IMR-90 (cell line): ENCODE results near the gene NPPB. TPM values are rescaled to one million over a fixed set of nuclear protein-coding genes. Genes with fewer than 3 reads are reported as not detected.

Experiments used
- ATAC-seq: fragments of 200-7000 bp; cut with Tn5 transposase; 2 replicates; pipeline ENCODE4 v1.9.1; 2020; ENCODE audit warnings: low read depth, mild to moderate bottlenecking, moderate library complexity
- BruUV-seq: library from RNA; stranded (reverse); fragments of 400-500 nt; replicated peaks from 2 replicates; lab custom pipeline; 2021; lab: Mats Ljungman, UMichigan
- CTCF ChIA-PET: fragments of 300-600 bp; formaldehyde crosslinking; extraction: SDS; loops from one replicate; lab custom pipeline; 2021; ENCODE audit warnings: antibody characterized with exemption; lab: Yijun Ruan, JAX
- POLR2A ChIA-PET: fragments of 300-600 bp; sonication (Branson Sonifier 250); formaldehyde crosslinking; loops from one replicate; lab custom pipeline; 2022; ENCODE audit warnings: antibody characterized with exemption; ENCODE audit not compliant: unreplicated experiment; lab: Charles Lee
- DNase-seq: peaks from one replicate; pipeline ENCODE4 v3.0.0; 2013
- H2AFZ ChIP-seq: replicated peaks from 2 replicates; pipeline ENCODE3; 2013; ENCODE audit warnings: low read length, mild to moderate bottlenecking; ENCODE audit not compliant: poor library complexity
- H2AK5ac ChIP-seq: 2 replicates; pipeline ENCODE4 v1.6.1; 2013; ENCODE audit warnings: low read depth, low read length, inconsistent platforms
- H2AK9ac ChIP-seq: replicated peaks from 2 replicates; pipeline ENCODE3; 2013; ENCODE audit warnings: mild to moderate bottlenecking, low read depth, low read length, moderate library complexity; ENCODE audit not compliant: poor library complexity
- H2BK120ac ChIP-seq: 2 replicates; pipeline ENCODE4 v1.6.1; 2013; ENCODE audit warnings: low read depth, low read length, inconsistent platforms
- H2BK15ac ChIP-seq: 3 replicates; pipeline ENCODE4 v1.6.1; 2013; ENCODE audit warnings: low read depth, low read length, inconsistent platforms
- H2BK20ac ChIP-seq: 2 replicates; pipeline ENCODE4 v1.6.1; 2013; ENCODE audit warnings: low read depth, mild to moderate bottlenecking, inconsistent platforms, low read length, moderate library complexity
- H2BK5ac ChIP-seq: 2 replicates; pipeline ENCODE4 v1.6.1; 2013; ENCODE audit warnings: mild to moderate bottlenecking, low read depth, low read length, inconsistent platforms; ENCODE audit not compliant: poor library complexity, severe bottlenecking
- H3K14ac ChIP-seq: replicated peaks from 2 replicates; pipeline ENCODE4 v1.6.1; 2013; ENCODE audit warnings: low read depth, low read length, inconsistent platforms
- H3K18ac ChIP-seq: 2 replicates; pipeline ENCODE4 v1.6.1; 2013; ENCODE audit warnings: low read depth, low read length, control low read depth
- H3K23ac ChIP-seq: 2 replicates; pipeline ENCODE4 v1.6.1; 2013; ENCODE audit warnings: low read depth, low read length, inconsistent platforms
- H3K27ac ChIP-seq: 2 replicates; pipeline ENCODE4 v1.5.1; 2013; ENCODE audit warnings: mild to moderate bottlenecking, control low read depth, low read length; ENCODE audit not compliant: insufficient read depth
- H3K27me3 ChIP-seq: 2 replicates; pipeline ENCODE4 v1.6.1; 2013; ENCODE audit warnings: low read length; ENCODE audit not compliant: control insufficient read depth, insufficient read depth
- H3K36me3 ChIP-seq: 2 replicates; pipeline ENCODE4 v1.6.1; 2013; ENCODE audit warnings: low read length, mixed read lengths; ENCODE audit not compliant: control insufficient read depth, insufficient read depth
- H3K4ac ChIP-seq: 2 replicates; pipeline ENCODE4 v1.6.1; 2013; ENCODE audit warnings: low read depth, low read length, inconsistent platforms
- H3K4me1 ChIP-seq: 2 replicates; pipeline ENCODE4 v1.6.1; 2013; ENCODE audit warnings: low read length, mixed read lengths; ENCODE audit not compliant: control insufficient read depth, insufficient read depth
- H3K4me2 ChIP-seq: 2 replicates; pipeline ENCODE4 v1.6.1; 2013; ENCODE audit warnings: low read depth, mild to moderate bottlenecking, control low read depth, low read length, moderate library complexity
- H3K4me3 ChIP-seq: 2 replicates; pipeline ENCODE4 v1.5.1; 2013; ENCODE audit warnings: low read depth, mild to moderate bottlenecking, control low read depth, low read length, moderate library complexity; ENCODE audit not compliant: insufficient read depth
- H3K56ac ChIP-seq: 2 replicates; pipeline ENCODE4 v1.6.1; 2013; ENCODE audit warnings: low read length, inconsistent platforms; ENCODE audit not compliant: insufficient read depth; ENCODE audit errors: extremely low read depth
- H3K79me1 ChIP-seq, 2 experiments: 2 replicates each; pipeline ENCODE4 v1.6.1; 2013; ENCODE audit warnings: low read length in 2 of 2, inconsistent platforms in 1 of 2, low read depth in 1 of 2
- H3K9ac ChIP-seq: 2 replicates; pipeline ENCODE4 v1.6.1; 2013; ENCODE audit warnings: low read depth, low read length, control low read depth
- H3K9me1 ChIP-seq: 2 replicates; pipeline ENCODE4 v1.6.1; 2013; ENCODE audit warnings: low read length, inconsistent platforms; ENCODE audit not compliant: insufficient read depth
- H3K9me3 ChIP-seq: 2 replicates; pipeline ENCODE4 v1.6.1; 2013; ENCODE audit warnings: low read length; ENCODE audit not compliant: control insufficient read depth, insufficient read depth
- H4K20me1 ChIP-seq: 2 replicates; pipeline ENCODE4 v1.6.1; 2013; ENCODE audit warnings: low read length, inconsistent platforms; ENCODE audit not compliant: insufficient read depth
- H4K5ac ChIP-seq: 2 replicates; pipeline ENCODE4 v1.6.1; 2013; ENCODE audit warnings: mild to moderate bottlenecking, low read depth, low read length, control low read depth
- H4K8ac ChIP-seq, 2 experiments: 2 replicates each; pipeline ENCODE4 v1.6.1; 2013; ENCODE audit warnings: low read depth in 2 of 2, low read length in 2 of 2, control low read depth in 1 of 2, inconsistent platforms in 1 of 2
- H4K91ac ChIP-seq: 2 replicates; pipeline ENCODE4 v1.6.1; 2013; ENCODE audit warnings: low read depth, low read length, inconsistent platforms; ENCODE audit not compliant: insufficient read depth
- MAFK ChIP-seq: IDR thresholded peaks from 2 replicates; pipeline ENCODE4 v1.6.1; 2012; ENCODE audit warnings: low read depth, low read length, improper control_type of control experiment
- RFX5 ChIP-seq: IDR thresholded peaks from 2 replicates; pipeline ENCODE4 v1.8.0; 2012; ENCODE audit warnings: low read depth, mild to moderate bottlenecking, low read length, moderate library complexity
- WGBS, 2 experiments: methylation state at CpG; one replicate each; pipeline versions ENCODE4 v1.1.5 to v1.1.7; 2013; ENCODE audit warnings: missing lambda C conversion rate in 2 of 2; ENCODE audit not compliant: insufficient read length in 1 of 2; ENCODE audit errors: extremely low coverage in 2 of 2; 5-methylcytosine and 5-hydroxymethylcytosine counted together
- dilution Hi-C: fragments of 300-500 bp; cut with HindIII; formaldehyde crosslinking; loops from one replicate; pipeline ENCODE4 v1.14.3; 2018; ENCODE audit warnings: low sequenced_read_pairs; ENCODE audit not compliant: unreplicated experiment
- in situ Hi-C: fragments of 300-500 bp; cut with MboI; formaldehyde crosslinking; loops from 3 replicates; pipeline ENCODE4 v1.14.3; 2019; ENCODE audit warnings: low sequenced_read_pairs, inconsistent platforms, mixed read lengths
- intact Hi-C: fragments of 100-400 bp; cut with micrococcal nuclease; formaldehyde crosslinking; loops from 2 replicates; pipeline ENCODE4 v1.10.0; 2022
- polyA plus RNA-seq, 3 experiments: library from polyadenylated mRNA; depleted of rRNA; stranded (reverse); fragments of >200 nt; gene quantifications; 2 replicates each; pipeline ENCODE4 v1.2.3, GENCODE V29; 2012; ENCODE audit warnings: low replicate concordance in 1 of 3
- total RNA-seq: library from RNA; depleted of rRNA; stranded (reverse); fragments of >200 nt; gene quantifications from 2 replicates; pipeline ENCODE4 v1.2.3, GENCODE V29; 2012
- TF ChIP-seq, protein P1 (sequence below): fragments of 150-350 bp; IDR thresholded peaks from 2 replicates; pipeline ENCODE4 v1.6.1; 2016; ENCODE audit warnings: low read depth, mild to moderate bottlenecking, low read length, moderate library complexity, borderline replicate concordance

NPPB gene
- total and polyA plus RNA-seq, 2 of the 4 experiments (the other 2 are of a cell fraction): not detected

DNA sequence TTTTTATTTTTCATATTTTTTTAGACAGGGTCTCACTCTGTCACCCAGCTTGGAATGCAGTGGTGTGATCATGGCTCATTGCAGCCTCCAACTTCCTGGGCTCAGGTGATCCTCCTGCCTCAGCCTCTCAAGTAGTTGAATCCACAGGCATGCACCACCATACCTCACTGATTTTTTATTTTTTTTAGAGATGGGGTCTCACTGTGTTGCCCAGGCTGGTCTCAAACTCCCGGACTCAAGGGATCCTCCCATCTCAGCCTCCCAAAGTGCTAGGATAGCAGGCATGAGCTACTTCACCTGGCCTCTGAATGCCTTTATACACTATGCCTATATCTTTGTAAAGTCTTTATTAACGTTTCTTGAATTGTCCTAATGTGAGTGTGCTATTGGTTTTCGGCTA, 10.4 kb upstream of the NPPB start:
- no peak overlapping the region for H3K9ac ChIP-seq
- H2AFZ ChIP-seq: no peak overlapping the region
- TF ChIP-seq, protein P1, sequence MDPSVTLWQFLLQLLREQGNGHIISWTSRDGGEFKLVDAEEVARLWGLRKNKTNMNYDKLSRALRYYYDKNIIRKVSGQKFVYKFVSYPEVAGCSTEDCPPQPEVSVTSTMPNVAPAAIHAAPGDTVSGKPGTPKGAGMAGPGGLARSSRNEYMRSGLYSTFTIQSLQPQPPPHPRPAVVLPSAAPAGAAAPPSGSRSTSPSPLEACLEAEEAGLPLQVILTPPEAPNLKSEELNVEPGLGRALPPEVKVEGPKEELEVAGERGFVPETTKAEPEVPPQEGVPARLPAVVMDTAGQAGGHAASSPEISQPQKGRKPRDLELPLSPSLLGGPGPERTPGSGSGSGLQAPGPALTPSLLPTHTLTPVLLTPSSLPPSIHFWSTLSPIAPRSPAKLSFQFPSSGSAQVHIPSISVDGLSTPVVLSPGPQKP: no peak
- TF ChIP-seq MAFK: no peak
- TF ChIP-seq RFX5: no peak
- no TSS peak for BruUV-seq
- no peaks in the 10 kb centered on the region for H3K9me1 ChIP-seq
- H3K4ac ChIP-seq: no peak overlapping the region
- no peaks in the 10 kb centered on the region for H3K79me1 ChIP-seq
- no CpG with 5 or more reads among the region's 3 CpGs for WGBS, 2 experiments
- no peak overlapping the region for H3K23ac ChIP-seq
- no peaks in the 10 kb centered on the region for H3K36me3 ChIP-seq
- ChIA-PET POLR2A (interaction anchor here (1.2 kb wide), 1 partner anchor 39 kb away, joined by 3 read pairs; no protein-coding TSS in a partner anchor), CTCF (no interaction called here)
- no peak overlapping the region for H4K5ac ChIP-seq
- no peak overlapping the region for H3K56ac ChIP-seq
- dilution Hi-C loops: no loop called here
- no peak overlapping the region for H2AK9ac ChIP-seq
- H3K9me3 ChIP-seq: no peaks in the 10 kb centered on the region
- intact Hi-C loops: no loop called here
- DNase-seq: no peak
- no peak overlapping the region for H3K14ac ChIP-seq
- H2AK5ac ChIP-seq: no peak overlapping the region
- no peak overlapping the region for H2BK5ac ChIP-seq
- H3K4me1 ChIP-seq: no peaks in the 10 kb centered on the region
- no peak overlapping the region for H2BK15ac ChIP-seq
- no peak overlapping the region for H2BK20ac ChIP-seq
- no peak overlapping the region for H3K27ac ChIP-seq
- no peak overlapping the region for H4K8ac ChIP-seq
- no peak overlapping the region for H2BK120ac ChIP-seq
- no peak overlapping the region for H3K18ac ChIP-seq
- no peak for ATAC-seq
- H4K20me1 ChIP-seq: no peaks in the 10 kb centered on the region
- no peak overlapping the region for H4K91ac ChIP-seq
- no peak overlapping the region for H3K4me2 ChIP-seq
- in situ Hi-C loops: no loop called here
- H3K4me3 ChIP-seq: no peak overlapping the region
- H3K27me3 ChIP-seq: peaks cover 32% of the 10 kb centered on the region
